ENCODE data around the gene BSN. TPM values are rescaled to one million over a fixed set of nuclear protein-coding genes. Genes with fewer than 3 reads are reported as not detected.

The BSN gene
- total and polyA plus RNA-seq, 2 donors (not counting 1 experiment from before 2014, with no cell fraction given): 0.03 to 0.20 TPM

- no peaks in the 10 kb centered on the region for H3K79me2 ChIP-seq (ENCODE audit: control insufficient read depth, insufficient read depth, low read length)
- H3K9ac ChIP-seq (ENCODE audit: low read length): no peak overlapping the region
- TF ChIP-seq EZH2 (IDR thresholded peaks at IDR 0.05; ENCODE audit: borderline replicate concordance, insufficient read depth, low read depth, low read length, poor library complexity, severe bottlenecking) (no peak), CTCF (IDR thresholded peaks at IDR 0.05) (no peak)
- no peaks in the 10 kb centered on the region for H4K20me1 ChIP-seq (ENCODE audit: control insufficient read depth, insufficient read depth, low read length, poor library complexity, severe bottlenecking)
- no peak overlapping the region for H3K27ac ChIP-seq (ENCODE audit: low read length in 2 of 2)
- ChIA-PET CTCF (interaction anchor here (1.3 kb wide), 1 partner anchor 94 kb away, joined by 3 read pairs; no protein-coding TSS in a partner anchor), POLR2A (interaction anchor here (0.6 kb wide), 1 partner anchor 524 kb away, joined by 3 read pairs; the partner anchor contains the start of gene GNAI2)
- no peak for ATAC-seq (ENCODE audit: low read depth)
- 35% methylated on average over 5 of the region's 5 CpGs for WGBS (ENCODE audit: insufficient coverage)
- H3K36me3 ChIP-seq (replicated peaks in 1 of 2; ENCODE audit: control extremely low read depth in 1 of 2, control insufficient read depth in 1 of 2, extremely low read depth in 1 of 2, insufficient read depth in 2 of 2, low read length in 1 of 2): peaks cover 0 to 8% of the 10 kb centered on the region in 2 experiments
- intact Hi-C loops (cut with micrococcal nuclease): no loop called here
- Mint-ChIP-seq H3K4me3 (no peak overlapping the region), H3K4me1 (peaks cover 3% of the 10 kb centered on the region), H3K27me3 (no peaks in the 10 kb centered on the region), H3K27ac (no peak overlapping the region), H3K9me3 (ENCODE audit: insufficient read depth) (no peaks in the 10 kb centered on the region)
- DNase-seq: no peak
- peaks cover 0 to 8% of the 10 kb centered on the region in 2 donors for H3K4me1 ChIP-seq (ENCODE audit: control insufficient read depth in 2 of 2, insufficient read depth in 2 of 2, low read length in 2 of 2)
- no peak overlapping the region for H2AFZ ChIP-seq (ENCODE audit: insufficient read depth, low read depth, low read length, poor library complexity, severe bottlenecking)
- no peaks in the 10 kb centered on the region for H3K9me3 ChIP-seq (ENCODE audit: control extremely low read depth in 1 of 3, control insufficient read depth in 2 of 3, insufficient read depth in 1 of 3, low read length in 2 of 3)
- H3K27me3 ChIP-seq (replicated peaks in 1 of 4; ENCODE audit: control extremely low read depth in 1 of 4, control insufficient read depth in 3 of 4, insufficient read depth in 4 of 4, low read length in 3 of 4): no peaks in the 10 kb centered on the region
- no peak overlapping the region for H3K4me3 ChIP-seq (ENCODE audit: control extremely low read depth in 1 of 5, extremely low read depth in 1 of 5, insufficient read depth in 1 of 5, low read depth in 2 of 5, low read length in 4 of 5)
- H3K4me2 ChIP-seq (replicated peaks; ENCODE audit: low read depth, low read length, poor library complexity, severe bottlenecking): no peak overlapping the region
Measured at GRCh38 chr3:49711489-49711888, 157.2 kb downstream of the BSN start.

GRCh38 chr3:49712166-49712565 is 157.9 kb downstream of the BSN start:
- Histone ChIP-seq H3K36me3 (replicated peaks in 1 of 2; ENCODE audit: control extremely low read depth in 1 of 2, control insufficient read depth in 1 of 2, extremely low read depth in 1 of 2, insufficient read depth in 2 of 2, low read length in 1 of 2) (peaks cover 0 to 5% of the 10 kb centered on the region in 2 experiments), H3K9ac (ENCODE audit: low read length) (no peak overlapping the region), H4K20me1 (ENCODE audit: control insufficient read depth, insufficient read depth, low read length, poor library complexity, severe bottlenecking) (no peaks in the 10 kb centered on the region), H3K9me3 (ENCODE audit: control extremely low read depth in 1 of 3, control insufficient read depth in 2 of 3, insufficient read depth in 1 of 3, low read length in 2 of 3) (no peaks in the 10 kb centered on the region), H3K4me2 (replicated peaks; ENCODE audit: low read depth, low read length, poor library complexity, severe bottlenecking) (no peak overlapping the region), H3K79me2 (ENCODE audit: control insufficient read depth, insufficient read depth, low read length) (no peaks in the 10 kb centered on the region), H3K4me3 (ENCODE audit: control extremely low read depth in 1 of 5, extremely low read depth in 1 of 5, insufficient read depth in 1 of 5, low read depth in 2 of 5, low read length in 4 of 5) (no peak overlapping the region), H3K27ac (ENCODE audit: low read length in 2 of 2) (no peak overlapping the region), H3K27me3 (replicated peaks in 1 of 4; ENCODE audit: control extremely low read depth in 1 of 4, control insufficient read depth in 3 of 4, insufficient read depth in 4 of 4, low read length in 3 of 4) (no peaks in the 10 kb centered on the region), H3K4me1 (ENCODE audit: control insufficient read depth in 2 of 2, insufficient read depth in 2 of 2, low read length in 2 of 2) (peaks cover 0 to 8% of the 10 kb centered on the region in 2 donors), H2AFZ (ENCODE audit: insufficient read depth, low read depth, low read length, poor library complexity, severe bottlenecking) (no peak overlapping the region)
- intact Hi-C loops (cut with micrococcal nuclease): no loop called here
- H3K27me3 Mint-ChIP-seq: no peaks in the 10 kb centered on the region
- ATAC-seq (ENCODE audit: low read depth) (no peak), DNase-seq (peak; percentile 15)
- CTCF ChIA-PET: no interaction called here
- no peak overlapping the region for H3K4me3 Mint-ChIP-seq
- POLR2A ChIA-PET: no interaction called here
- H3K9me3 Mint-ChIP-seq (ENCODE audit: insufficient read depth): no peaks in the 10 kb centered on the region
- no peak for TF ChIP-seq EZH2 (IDR thresholded peaks at IDR 0.05; ENCODE audit: borderline replicate concordance, insufficient read depth, low read depth, low read length, poor library complexity, severe bottlenecking)
- TF ChIP-seq CTCF (IDR thresholded peaks at IDR 0.05): no peak
- no peak overlapping the region for H3K27ac Mint-ChIP-seq
- 98% methylated on average over 10 of the region's 11 CpGs for WGBS (ENCODE audit: insufficient coverage)
- peaks cover 3% of the 10 kb centered on the region for H3K4me1 Mint-ChIP-seq
